ENCODE data around the gene GPHN. TPM values are rescaled to one million over a fixed set of nuclear protein-coding genes. Genes with fewer than 3 reads are reported as not detected.

GPHN gene
- polyA plus RNA-seq, 2 of the 4 experiments (the other 2 are of a cell fraction), result 12.7 to 15.5 TPM

DNA sequence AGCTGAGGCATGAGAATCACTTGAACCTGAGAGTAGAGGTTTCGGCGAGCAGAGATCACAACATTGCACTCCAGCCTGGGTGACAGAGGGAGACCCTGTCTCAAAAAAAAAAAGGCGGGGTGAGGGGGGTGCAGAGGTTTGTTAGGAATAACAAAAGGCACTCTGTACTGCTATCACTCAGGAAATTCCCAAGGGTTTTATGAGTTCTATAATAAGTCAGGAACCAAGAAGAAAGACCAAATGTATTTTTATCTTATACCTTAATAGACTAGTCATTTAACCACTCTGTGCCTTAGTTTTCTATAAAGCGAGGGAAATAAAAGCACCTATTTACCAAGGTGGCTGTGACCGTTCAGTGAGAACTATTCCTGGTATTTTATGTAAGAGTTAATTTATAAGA is 319.2 kb downstream of the GPHN start:
- no peak for FAIRE-seq
- ATAC-seq, result no peak
- POLR2A ChIA-PET, result no interaction called here
- CTCF ChIA-PET, result no interaction called here
- Histone ChIP-seq H3K4me2 (no peak overlapping the region), H3K27ac (no peak overlapping the region), H3K4me1 (no peaks in the 10 kb centered on the region), H3K9me3 (no peaks in the 10 kb centered on the region), H3K4me3 (no peak overlapping the region)
- 96% methylated on average over 5 of the region's 5 CpGs for WGBS (ENCODE audit: missing lambda C conversion rate)
- DNase-seq (ENCODE audit: low read depth in 1 of 2, low spot score in 1 of 2), result no peak
- TF ChIP-seq ZSCAN20 (CRISPR knock-in tag; IDR thresholded peaks at IDR 0.05), result no peak
- TF ChIP-seq, protein P1, sequence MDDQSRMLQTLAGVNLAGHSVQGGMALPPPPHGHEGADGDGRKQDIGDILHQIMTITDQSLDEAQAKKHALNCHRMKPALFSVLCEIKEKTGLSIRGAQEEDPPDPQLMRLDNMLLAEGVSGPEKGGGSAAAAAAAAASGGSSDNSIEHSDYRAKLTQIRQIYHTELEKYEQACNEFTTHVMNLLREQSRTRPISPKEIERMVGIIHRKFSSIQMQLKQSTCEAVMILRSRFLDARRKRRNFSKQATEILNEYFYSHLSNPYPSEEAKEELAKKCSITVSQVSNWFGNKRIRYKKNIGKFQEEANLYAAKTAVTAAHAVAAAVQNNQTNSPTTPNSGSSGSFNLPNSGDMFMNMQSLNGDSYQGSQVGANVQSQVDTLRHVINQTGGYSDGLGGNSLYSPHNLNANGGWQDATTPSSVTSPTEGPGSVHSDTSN (IDR thresholded peaks at IDR 0.05), result no peak
- no peak for TF ChIP-seq SREBF2 (IDR thresholded peaks at IDR 0.05)
- TF ChIP-seq NR3C1 (IDR thresholded peaks at IDR 0.05), result no peak
- TF ChIP-seq FOSL2 (IDR thresholded peaks at IDR 0.05), result no peak
- no peak for TF ChIP-seq FOSL2 (CRISPR knock-in tag; IDR thresholded peaks at IDR 0.05)
- TF ChIP-seq, protein P2, sequence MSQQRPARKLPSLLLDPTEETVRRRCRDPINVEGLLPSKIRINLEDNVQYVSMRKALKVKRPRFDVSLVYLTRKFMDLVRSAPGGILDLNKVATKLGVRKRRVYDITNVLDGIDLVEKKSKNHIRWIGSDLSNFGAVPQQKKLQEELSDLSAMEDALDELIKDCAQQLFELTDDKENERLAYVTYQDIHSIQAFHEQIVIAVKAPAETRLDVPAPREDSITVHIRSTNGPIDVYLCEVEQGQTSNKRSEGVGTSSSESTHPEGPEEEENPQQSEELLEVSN (IDR thresholded peaks at IDR 0.05; ENCODE audit: borderline replicate concordance, low read depth), result no peak
- TF ChIP-seq CEBPB (IDR thresholded peaks at IDR 0.05), result no peak
- TF ChIP-seq, protein P3, sequence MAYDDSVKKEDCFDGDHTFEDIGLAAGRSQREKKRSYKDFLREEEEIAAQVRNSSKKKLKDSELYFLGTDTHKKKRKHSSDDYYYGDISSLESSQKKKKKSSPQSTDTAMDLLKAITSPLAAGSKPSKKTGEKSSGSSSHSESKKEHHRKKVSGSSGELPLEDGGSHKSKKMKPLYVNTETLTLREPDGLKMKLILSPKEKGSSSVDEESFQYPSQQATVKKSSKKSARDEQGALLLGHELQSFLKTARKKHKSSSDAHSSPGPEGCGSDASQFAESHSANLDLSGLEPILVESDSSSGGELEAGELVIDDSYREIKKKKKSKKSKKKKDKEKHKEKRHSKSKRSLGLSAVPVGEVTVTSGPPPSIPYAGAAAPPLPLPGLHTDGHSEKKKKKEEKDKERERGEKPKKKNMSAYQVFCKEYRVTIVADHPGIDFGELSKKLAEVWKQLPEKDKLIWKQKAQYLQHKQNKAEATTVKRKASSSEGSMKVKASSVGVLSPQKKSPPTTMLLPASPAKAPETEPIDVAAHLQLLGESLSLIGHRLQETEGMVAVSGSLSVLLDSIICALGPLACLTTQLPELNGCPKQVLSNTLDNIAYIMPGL (CRISPR knock-in tag; IDR thresholded peaks at IDR 0.05; ENCODE audit: borderline replicate concordance), result no peak
- no peak for TF ChIP-seq MYC (IDR thresholded peaks at IDR 0.05; ENCODE audit: borderline replicate concordance, low read length)
- TF ChIP-seq EP300 (IDR thresholded peaks at IDR 0.05), result no peak
- TF ChIP-seq PHF8 (IDR thresholded peaks at IDR 0.05; ENCODE audit: borderline replicate concordance, low read depth), result no peak
- no peak for TF ChIP-seq KDM1A (IDR thresholded peaks at IDR 0.05; ENCODE audit: low read depth)
- no peak for TF ChIP-seq FOXS1 (CRISPR knock-in tag; IDR thresholded peaks at IDR 0.05)

DNA sequence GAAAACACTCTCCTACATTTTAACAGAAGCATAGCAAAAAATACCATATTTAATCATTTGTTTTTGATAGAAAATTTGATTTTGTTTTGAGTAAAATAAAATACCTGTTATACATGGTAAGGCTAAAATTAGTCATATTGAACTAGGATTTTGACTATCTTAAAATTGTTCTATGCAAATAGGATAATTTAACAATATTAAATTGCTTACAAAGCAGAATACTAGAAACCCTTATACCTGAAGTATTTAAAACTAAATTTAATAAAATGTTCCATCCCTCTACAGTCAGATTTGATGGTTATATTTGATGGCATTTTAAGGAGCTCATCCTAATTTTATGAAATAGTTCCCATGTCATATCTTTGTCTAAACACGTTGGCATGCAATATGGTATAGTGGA is 323.2 kb downstream of the GPHN start:
- DNase-seq (ENCODE audit: low read depth in 1 of 2, low spot score in 1 of 2), result no peak
- FAIRE-seq, result peak; percentile 76
- Histone ChIP-seq H3K9me3 (no peaks in the 10 kb centered on the region), H3K4me2 (no peak overlapping the region), H3K4me1 (no peaks in the 10 kb centered on the region), H3K4me3 (no peak overlapping the region), H3K27ac (no peak overlapping the region)
- no peak for TF ChIP-seq KDM1A (IDR thresholded peaks at IDR 0.05; ENCODE audit: low read depth)
- peak; percentile 65 for TF ChIP-seq MAFK (IDR thresholded peaks at IDR 0.05; ENCODE audit: partially characterized antibody)
- ChIA-PET CTCF (no interaction called here), POLR2A (no interaction called here)
- WGBS (ENCODE audit: missing lambda C conversion rate), result 88% methylated on average over 1 of the region's 1 CpG
- ATAC-seq, result no peak

DNA sequence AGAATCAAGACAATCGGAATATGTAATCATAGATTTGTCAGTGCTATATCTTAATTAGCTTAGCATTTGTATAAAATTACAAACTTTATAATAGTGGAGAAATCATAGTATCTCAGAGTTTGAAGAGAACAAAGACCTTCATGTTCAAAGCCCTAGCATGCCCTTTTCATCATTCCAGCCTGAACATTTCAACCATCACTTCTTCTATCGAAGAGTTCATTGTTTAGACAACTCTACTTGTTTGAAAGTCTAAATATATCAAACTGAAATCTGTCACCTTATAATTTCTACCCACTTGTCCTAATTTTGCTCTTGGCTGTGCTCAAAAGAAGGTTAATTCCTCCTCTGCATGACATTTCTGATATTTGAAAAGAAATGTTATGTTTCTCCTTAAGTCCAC is 325.9 kb downstream of the GPHN start:
- ATAC-seq, result no peak
- Histone ChIP-seq H3K4me1 (no peaks in the 10 kb centered on the region), H3K27ac (no peak overlapping the region), H3K4me2 (no peak overlapping the region), H3K9me3 (no peaks in the 10 kb centered on the region), H3K4me3 (no peak overlapping the region)
- POLR2A ChIA-PET, result no interaction called here
- DNase-seq (ENCODE audit: low read depth in 1 of 2, low spot score in 1 of 2), result no peak
- FAIRE-seq, result no peak
- WGBS (ENCODE audit: missing lambda C conversion rate), result 83% methylated on average over 2 of the region's 2 CpGs
- TF ChIP-seq ESRRA (IDR thresholded peaks at IDR 0.05; ENCODE audit: borderline replicate concordance, low read length) (no peak), MAFK (IDR thresholded peaks at IDR 0.05; ENCODE audit: partially characterized antibody) (no peak), RNF2 (IDR thresholded peaks at IDR 0.05; ENCODE audit: borderline replicate concordance, low read depth) (no peak), MAZ (IDR thresholded peaks at IDR 0.05; ENCODE audit: borderline replicate concordance, low read depth, low read length) (no peak), NR3C1 (IDR thresholded peaks at IDR 0.05) (no peak), PHF8 (IDR thresholded peaks at IDR 0.05; ENCODE audit: borderline replicate concordance, low read depth) (no peak), MYC (IDR thresholded peaks at IDR 0.05; ENCODE audit: borderline replicate concordance, low read length) (no peak), EHMT2 (IDR thresholded peaks at IDR 0.05; ENCODE audit: low read depth) (no peak), NFE2L2 (conservative IDR thresholded peaks at IDR 0.05; ENCODE audit: low read length) (no peak), EHF (CRISPR knock-in tag; IDR thresholded peaks at IDR 0.05) (no peak)
- TF ChIP-seq, protein P4, sequence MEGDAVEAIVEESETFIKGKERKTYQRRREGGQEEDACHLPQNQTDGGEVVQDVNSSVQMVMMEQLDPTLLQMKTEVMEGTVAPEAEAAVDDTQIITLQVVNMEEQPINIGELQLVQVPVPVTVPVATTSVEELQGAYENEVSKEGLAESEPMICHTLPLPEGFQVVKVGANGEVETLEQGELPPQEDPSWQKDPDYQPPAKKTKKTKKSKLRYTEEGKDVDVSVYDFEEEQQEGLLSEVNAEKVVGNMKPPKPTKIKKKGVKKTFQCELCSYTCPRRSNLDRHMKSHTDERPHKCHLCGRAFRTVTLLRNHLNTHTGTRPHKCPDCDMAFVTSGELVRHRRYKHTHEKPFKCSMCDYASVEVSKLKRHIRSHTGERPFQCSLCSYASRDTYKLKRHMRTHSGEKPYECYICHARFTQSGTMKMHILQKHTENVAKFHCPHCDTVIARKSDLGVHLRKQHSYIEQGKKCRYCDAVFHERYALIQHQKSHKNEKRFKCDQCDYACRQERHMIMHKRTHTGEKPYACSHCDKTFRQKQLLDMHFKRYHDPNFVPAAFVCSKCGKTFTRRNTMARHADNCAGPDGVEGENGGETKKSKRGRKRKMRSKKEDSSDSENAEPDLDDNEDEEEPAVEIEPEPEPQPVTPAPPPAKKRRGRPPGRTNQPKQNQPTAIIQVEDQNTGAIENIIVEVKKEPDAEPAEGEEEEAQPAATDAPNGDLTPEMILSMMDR (IDR thresholded peaks at IDR 0.05), result no peak
- CTCF ChIA-PET, result no interaction called here

Data from A549 (cell line).